ENCODE data around the gene AGBL2. TPM values are rescaled to one million over a fixed set of nuclear protein-coding genes. Genes with fewer than 3 reads are reported as not detected.
"Not testable (repeated sequence)": the region's sequence is repeated elsewhere in the genome, so short reads cannot be mapped to it uniquely, and the experiment has no call there.

AGBL2 gene
- 2.0 and 2.2 TPM in 2 replicates for polyA plus RNA-seq (2011; rRNA removed)
- polyA minus RNA-seq (2011; rRNA and poly(A)+ RNA removed), result 0.74 and 1.3 TPM in 2 replicates

DNA sequence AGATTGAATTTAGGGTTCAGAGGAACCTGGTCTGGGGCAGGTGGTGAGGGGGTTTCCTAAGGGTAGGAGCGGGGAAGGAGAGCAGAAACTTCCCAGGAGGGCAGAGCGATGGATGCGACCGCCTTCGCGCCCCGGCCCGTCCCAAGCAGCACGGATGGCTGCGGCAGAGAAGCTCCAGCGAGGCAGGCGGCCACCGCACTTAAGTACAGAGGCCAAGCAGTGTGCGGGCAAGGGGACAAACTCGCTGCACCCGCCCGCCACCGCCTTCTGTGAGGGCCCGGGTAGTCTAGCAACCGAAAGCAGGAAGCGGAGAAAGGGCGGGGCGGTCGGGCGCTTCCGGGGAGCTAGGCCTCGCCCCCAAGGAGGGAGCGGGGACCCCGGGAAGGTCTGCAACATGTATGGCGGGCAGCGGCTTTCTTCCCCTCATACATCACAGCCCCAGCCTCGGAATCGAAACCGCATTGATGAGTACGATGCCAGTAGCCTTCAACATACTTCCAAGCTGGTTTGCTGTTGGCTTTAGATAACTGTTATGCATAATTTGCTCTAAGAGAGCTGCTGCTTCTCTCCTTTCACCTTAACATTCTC lies at the start of gene AGBL2:
Gene AGBL2 (minus strand): TSS at position 288 of the 588 bp plus-strand sequence. CDS start 719 bp downstream, outside the sequence.
- H3K9me3 ChIP-seq (ENCODE audit: control insufficient read depth, insufficient read depth, low read length), result no peaks in the 10 kb centered on the region
- peak within 1 kb of the TSS; percentile 85 for H3K4me3 ChIP-seq (ENCODE audit: low read depth, low read length)
- POLR2A ChIA-PET, result interaction anchor here (0.5 to 1.7 kb wide), 5 partner anchors 8 to 501 kb away, joined by 3 to 14 read pairs (median 3); no protein-coding TSS in a partner anchor
- CTCF ChIA-PET, result interaction anchor here (0.6 kb wide), 1 partner anchor 286 kb away, joined by 4 read pairs; no protein-coding TSS in a partner anchor
- TF ChIP-seq CTCF (IDR thresholded peaks at IDR 0.05; ENCODE audit: low read depth, low read length), result no peak
- no peaks in the 10 kb centered on the region for H3K27me3 ChIP-seq (ENCODE audit: control insufficient read depth, insufficient read depth, low read length)
- DNase-seq (ENCODE audit: low read depth, low spot score), result peak; percentile 21
- peak within 1 kb of the TSS; percentile 12 for H3K27ac ChIP-seq (ENCODE audit: low read depth, low read length)

- H3K27me3 ChIP-seq (ENCODE audit: control insufficient read depth, insufficient read depth, low read length); DNase-seq (ENCODE audit: low read depth, low spot score); H3K9me3 ChIP-seq (ENCODE audit: control insufficient read depth, insufficient read depth, low read length); H3K27ac ChIP-seq (ENCODE audit: low read depth, low read length); CTCF ChIA-PET; H3K4me3 ChIP-seq (ENCODE audit: low read depth, low read length): not testable (repeated sequence)
- POLR2A ChIA-PET, result interaction anchor here (0.6 to 0.7 kb wide), 2 partner anchors 44 to 488 kb away, joined by 3 read pairs; partner anchors contain the start of gene AGBL2
Measured at GRCh38 chr11:47759291-47759690, 44.1 kb upstream of the AGBL2 start.

- POLR2A ChIA-PET, result no interaction called here
- Histone ChIP-seq H3K4me3 (ENCODE audit: low read depth, low read length) (no peak overlapping the region), H3K9me3 (ENCODE audit: control insufficient read depth, insufficient read depth, low read length) (no peaks in the 10 kb centered on the region), H3K27me3 (ENCODE audit: control insufficient read depth, insufficient read depth, low read length) (no peaks in the 10 kb centered on the region), H3K27ac (ENCODE audit: low read depth, low read length) (no peak overlapping the region)
- no peak for DNase-seq (ENCODE audit: low read depth, low spot score)
- CTCF ChIA-PET, result no interaction called here
- no peak for TF ChIP-seq CTCF (IDR thresholded peaks at IDR 0.05; ENCODE audit: low read depth, low read length)
Measured at GRCh38 chr11:47756208-47756607, 41.0 kb upstream of the AGBL2 start.

- no peaks in the 10 kb centered on the region for H3K27me3 ChIP-seq (ENCODE audit: control insufficient read depth, insufficient read depth, low read length)
- POLR2A ChIA-PET, result no interaction called here
- no peak for TF ChIP-seq CTCF (IDR thresholded peaks at IDR 0.05; ENCODE audit: low read depth, low read length)
- no peaks in the 10 kb centered on the region for H3K9me3 ChIP-seq (ENCODE audit: control insufficient read depth, insufficient read depth, low read length)
- CTCF ChIA-PET, result no interaction called here
- no peak for DNase-seq (ENCODE audit: low read depth, low spot score)
- H3K27ac ChIP-seq (ENCODE audit: low read depth, low read length), result no peak overlapping the region
- H3K4me3 ChIP-seq (ENCODE audit: low read depth, low read length), result no peak overlapping the region
Measured at GRCh38 chr11:47750725-47751124, 35.6 kb upstream of the AGBL2 start.

DNA sequence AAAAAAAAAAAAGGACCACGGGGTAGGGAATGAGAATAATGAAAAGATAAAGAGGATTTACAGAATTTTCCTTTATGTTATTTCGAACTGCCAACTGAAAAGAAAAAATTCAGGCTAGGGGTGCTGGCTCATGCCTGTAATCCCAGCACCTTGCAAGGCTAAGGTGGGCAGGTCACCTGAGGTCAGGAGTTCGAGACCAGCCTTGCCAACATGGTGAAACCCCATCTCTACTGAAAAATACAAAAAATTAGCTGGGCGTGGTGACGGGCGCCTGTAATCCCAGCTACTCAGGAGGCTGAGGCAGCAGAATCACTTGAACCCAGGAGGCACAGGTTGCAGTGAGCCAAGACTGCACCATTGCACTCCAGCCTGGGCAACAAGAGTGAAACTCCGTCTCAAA lies 27.3 kb upstream of the AGBL2 start:
- CTCF ChIA-PET; H3K4me3 ChIP-seq (ENCODE audit: low read depth, low read length); H3K27me3 ChIP-seq (ENCODE audit: control insufficient read depth, insufficient read depth, low read length); H3K9me3 ChIP-seq (ENCODE audit: control insufficient read depth, insufficient read depth, low read length); POLR2A ChIA-PET; DNase-seq (ENCODE audit: low read depth, low spot score); H3K27ac ChIP-seq (ENCODE audit: low read depth, low read length): not testable (repeated sequence)

DNA sequence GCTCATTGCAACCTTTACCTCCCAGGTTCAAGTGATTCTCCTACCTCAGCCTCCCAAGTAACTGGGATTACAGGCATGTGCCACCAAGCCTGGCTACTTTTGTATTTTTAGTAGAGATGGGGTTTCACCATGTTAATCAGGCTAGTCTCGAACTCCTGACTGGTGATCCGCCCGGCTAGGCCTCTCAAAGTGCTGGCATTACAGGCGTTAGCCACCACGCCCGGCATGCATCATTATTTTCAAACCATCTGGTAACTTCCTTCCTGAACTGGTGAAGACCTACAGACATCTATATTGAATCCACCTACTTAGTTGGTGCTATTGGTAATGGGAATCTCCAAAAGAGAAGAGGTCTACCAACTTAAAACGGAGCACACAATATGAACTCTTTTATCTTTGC lies 22.6 kb upstream of the AGBL2 start:
- H3K27me3 ChIP-seq (ENCODE audit: control insufficient read depth, insufficient read depth, low read length); H3K27ac ChIP-seq (ENCODE audit: low read depth, low read length); H3K4me3 ChIP-seq (ENCODE audit: low read depth, low read length); H3K9me3 ChIP-seq (ENCODE audit: control insufficient read depth, insufficient read depth, low read length); POLR2A ChIA-PET; CTCF ChIA-PET; DNase-seq (ENCODE audit: low read depth, low spot score): not testable (repeated sequence)
